ENCODE results near the gene TRAPPC3L.

The TRAPPC3L gene

DNA sequence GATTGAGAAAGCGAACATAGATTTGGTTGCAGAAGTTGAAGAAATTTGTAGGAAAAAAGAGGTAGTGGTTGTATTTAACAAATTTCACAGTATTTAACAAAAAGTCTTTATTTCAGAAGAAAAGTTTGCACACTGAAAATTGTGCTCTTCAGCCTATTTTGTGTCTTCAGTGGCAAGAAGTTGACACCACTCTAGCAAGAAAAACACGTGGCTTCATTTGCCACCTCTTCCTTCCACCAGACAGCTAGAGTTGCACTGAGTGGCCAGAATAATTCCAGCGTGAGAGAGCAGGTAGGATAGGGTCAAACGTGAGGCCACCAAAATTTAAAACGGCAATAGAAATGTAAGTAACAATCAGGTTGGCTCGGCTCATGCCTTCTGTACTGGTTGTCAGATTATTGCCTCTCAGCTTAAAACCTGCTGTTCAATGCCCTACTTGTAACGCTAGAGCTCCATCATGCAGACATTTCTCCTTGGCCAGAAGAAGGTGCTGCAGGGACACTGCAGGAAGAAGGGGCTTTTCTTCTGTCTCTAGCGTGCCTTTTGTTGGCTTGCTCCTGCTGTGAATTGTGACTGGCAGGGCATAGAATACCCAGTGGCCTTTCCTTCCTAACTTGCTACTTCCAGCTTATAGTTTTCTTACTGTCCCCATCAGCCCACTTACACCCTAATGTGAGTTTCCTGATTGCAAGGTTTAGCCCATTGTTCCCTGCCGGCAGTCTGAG is 12.1 kb downstream of the TRAPPC3L start:
- DNase-seq (ENCODE audit: low spot score), result no peak
- POLR2A ChIA-PET (ENCODE audit: low non-redundant PET), result no interaction called here

DNA sequence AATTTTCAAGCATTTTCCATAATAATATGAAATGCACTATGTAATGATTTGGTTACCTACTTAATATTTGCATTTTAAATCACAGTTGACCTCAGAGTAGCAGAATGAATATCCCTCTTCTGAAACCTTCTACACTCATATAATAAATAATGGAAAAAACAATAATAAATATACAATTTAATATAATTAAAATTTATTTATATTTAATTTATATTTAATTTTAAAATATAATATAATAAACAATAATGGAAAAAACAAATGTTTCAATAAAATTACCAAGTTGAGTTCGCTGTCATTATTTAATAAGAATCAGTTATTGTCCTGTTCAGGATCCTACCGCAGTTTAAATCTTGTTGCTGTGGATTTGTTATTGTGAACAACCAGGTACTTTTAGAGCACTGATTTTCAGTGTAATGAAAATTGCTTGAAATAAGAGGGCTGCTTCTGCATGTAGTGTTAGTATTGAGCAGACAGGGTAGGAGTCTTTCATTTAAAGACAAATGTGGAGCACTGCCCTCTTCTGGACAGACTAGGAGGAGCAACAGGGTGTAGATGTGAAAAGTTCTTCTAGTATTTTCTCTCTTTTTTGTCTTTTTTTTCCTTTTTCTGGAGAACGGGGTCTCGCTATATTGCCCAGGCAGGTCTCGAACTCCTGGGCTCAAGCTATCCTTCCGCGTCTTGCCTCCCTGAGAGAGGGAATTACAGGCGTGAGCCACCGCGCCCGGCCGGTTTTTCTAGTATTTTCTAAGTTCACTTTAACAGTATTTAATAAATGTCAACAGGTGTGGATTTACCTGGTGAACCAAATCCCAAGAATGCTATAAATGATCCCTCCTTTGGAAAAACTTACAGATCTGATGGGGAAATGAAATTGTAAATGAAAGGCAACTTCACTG is 13.6 kb downstream of the TRAPPC3L start:
- TF ChIP-seq, protein P1, sequence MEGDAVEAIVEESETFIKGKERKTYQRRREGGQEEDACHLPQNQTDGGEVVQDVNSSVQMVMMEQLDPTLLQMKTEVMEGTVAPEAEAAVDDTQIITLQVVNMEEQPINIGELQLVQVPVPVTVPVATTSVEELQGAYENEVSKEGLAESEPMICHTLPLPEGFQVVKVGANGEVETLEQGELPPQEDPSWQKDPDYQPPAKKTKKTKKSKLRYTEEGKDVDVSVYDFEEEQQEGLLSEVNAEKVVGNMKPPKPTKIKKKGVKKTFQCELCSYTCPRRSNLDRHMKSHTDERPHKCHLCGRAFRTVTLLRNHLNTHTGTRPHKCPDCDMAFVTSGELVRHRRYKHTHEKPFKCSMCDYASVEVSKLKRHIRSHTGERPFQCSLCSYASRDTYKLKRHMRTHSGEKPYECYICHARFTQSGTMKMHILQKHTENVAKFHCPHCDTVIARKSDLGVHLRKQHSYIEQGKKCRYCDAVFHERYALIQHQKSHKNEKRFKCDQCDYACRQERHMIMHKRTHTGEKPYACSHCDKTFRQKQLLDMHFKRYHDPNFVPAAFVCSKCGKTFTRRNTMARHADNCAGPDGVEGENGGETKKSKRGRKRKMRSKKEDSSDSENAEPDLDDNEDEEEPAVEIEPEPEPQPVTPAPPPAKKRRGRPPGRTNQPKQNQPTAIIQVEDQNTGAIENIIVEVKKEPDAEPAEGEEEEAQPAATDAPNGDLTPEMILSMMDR (conservative IDR thresholded peaks at IDR 0.05; ENCODE audit: low read depth), result peak; percentile 64
- no peak overlapping the region for H3K27ac ChIP-seq
- ChIA-PET POLR2A (ENCODE audit: low non-redundant PET) (no interaction called here), CTCF (interaction anchor here (0.6 to 4.0 kb wide), 2 partner anchors 30 to 263 kb away, joined by 3 to 13 read pairs; no protein-coding TSS in a partner anchor)
- DNase-seq (ENCODE audit: low spot score), result peak; percentile 57

More for the DNA sequence above, 12.1 kb downstream of the TRAPPC3L start:
- CTCF ChIA-PET, result interaction anchor here (0.6 to 4.0 kb wide), 4 partner anchors 22 to 265 kb away, joined by 3 to 14 read pairs (median 8); partner anchors contain the start of gene CALHM6
- TF ChIP-seq, protein P1 (conservative IDR thresholded peaks at IDR 0.05; ENCODE audit: low read depth), result no peak
- H3K27ac ChIP-seq, result no peak overlapping the region

DNA sequence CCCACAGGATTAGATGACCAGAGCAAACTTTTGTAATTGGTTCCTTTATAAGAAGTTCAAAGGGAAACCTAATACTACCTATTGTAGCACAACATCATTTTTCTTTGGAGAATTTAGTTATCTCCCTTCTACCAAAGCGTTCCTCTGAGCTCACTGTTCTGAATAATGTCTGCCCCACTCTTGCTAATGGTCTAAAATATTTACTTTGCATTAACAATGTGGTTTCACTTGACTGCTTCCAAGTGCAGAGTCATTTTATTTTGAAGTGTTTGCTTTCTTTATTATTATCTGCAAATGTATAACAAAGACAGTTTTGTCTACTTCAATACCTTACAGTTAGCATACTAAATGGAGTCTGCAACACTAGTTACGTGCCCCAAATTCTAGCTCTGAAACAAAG is 15.0 kb downstream of the TRAPPC3L start:
- TF ChIP-seq, protein P1 (conservative IDR thresholded peaks at IDR 0.05; ENCODE audit: low read depth), result no peak
- POLR2A ChIA-PET (ENCODE audit: low non-redundant PET), result no interaction called here
- no peak for DNase-seq (ENCODE audit: low spot score)
- H3K27ac ChIP-seq, result no peak overlapping the region
- CTCF ChIA-PET, result no interaction called here

DNA sequence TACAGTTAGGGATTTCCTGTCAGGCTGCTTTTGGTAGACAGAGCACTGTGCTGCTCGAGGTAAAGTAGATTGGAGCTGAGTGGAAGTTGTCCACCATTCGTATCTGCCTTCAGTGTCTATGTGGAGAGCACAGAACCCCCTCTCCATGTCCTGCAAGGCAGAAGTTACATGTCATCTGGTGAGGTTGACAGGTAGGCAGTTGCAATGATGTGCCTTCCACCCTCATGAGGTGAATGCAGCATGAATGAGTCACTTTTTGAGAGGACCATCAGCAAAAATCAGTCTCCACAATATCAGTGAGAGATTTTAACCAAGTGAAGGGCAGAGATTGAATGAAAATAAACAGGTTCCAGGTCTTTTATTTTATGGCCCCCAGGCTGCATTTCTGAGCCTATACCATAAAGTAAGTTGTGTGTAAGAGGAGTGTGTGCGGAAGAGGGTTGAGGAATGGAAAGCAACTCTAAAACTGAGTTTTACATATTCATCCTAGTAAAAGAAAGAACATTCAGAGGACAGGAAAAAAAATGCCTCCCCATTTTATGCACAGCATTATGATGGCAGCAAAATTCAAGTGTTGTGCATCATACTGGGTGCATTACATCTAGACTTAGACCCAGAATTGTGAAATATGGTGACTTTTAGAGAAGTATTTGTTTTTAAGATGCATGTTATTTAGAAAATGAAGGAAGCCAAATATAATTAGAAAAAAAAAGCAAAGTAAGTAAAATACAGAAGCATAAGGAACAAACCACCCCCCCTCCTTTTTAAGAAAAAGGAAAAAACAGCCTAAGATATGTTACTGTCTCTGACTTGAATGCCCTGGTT is 15.8 kb downstream of the TRAPPC3L start:
- CTCF ChIA-PET, result no interaction called here
- POLR2A ChIA-PET (ENCODE audit: low non-redundant PET), result no interaction called here
- DNase-seq (ENCODE audit: low spot score), result no peak
- TF ChIP-seq, protein P1 (conservative IDR thresholded peaks at IDR 0.05; ENCODE audit: low read depth), result no peak
- no peak overlapping the region for H3K27ac ChIP-seq

DNA sequence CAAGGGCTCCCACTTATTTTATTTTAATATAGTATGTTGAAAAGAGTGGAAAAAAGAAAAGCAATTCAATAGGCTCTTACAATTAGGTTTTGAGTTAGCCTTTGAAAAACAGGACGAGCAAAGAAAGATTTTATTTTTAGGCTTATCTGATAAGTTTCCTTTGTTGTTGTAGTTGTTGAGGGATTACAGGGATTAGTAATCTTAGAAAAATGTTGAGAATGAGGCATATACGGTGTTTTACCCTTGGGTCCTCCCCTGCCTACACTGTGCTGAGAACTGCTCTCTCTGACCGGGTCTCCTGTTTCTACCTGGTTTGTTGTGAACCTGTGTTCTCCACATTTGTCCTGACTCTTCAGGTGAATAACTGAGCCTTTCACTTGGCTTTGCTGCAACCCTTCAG is 16.7 kb downstream of the TRAPPC3L start:
- POLR2A ChIA-PET (ENCODE audit: low non-redundant PET), result no interaction called here
- DNase-seq (ENCODE audit: low spot score), result no peak
- no peak overlapping the region for H3K27ac ChIP-seq
- CTCF ChIA-PET, result no interaction called here
- TF ChIP-seq, protein P1 (conservative IDR thresholded peaks at IDR 0.05; ENCODE audit: low read depth), result no peak

DNA sequence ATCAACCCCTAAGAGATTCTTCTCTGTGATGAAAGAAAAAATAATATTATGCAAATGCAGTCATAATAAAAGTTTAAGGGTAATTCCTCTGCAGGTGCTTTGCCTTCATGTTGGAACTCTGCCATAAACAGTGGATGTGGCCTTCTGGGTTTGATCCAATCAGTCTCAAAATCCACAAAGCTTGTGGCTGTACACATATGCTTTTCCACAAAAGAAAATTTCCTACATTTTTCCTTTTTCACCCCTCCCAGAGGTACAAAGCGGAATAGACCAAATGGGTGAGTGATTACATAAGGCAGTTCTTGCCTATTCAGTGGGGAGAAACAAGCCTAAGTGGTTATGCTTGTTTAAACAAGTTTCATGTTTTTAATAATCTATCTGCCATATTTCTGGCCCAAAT is 17.4 kb downstream of the TRAPPC3L start:
- no peak for DNase-seq (ENCODE audit: low spot score)
- CTCF ChIA-PET, result no interaction called here
- no peak overlapping the region for H3K27ac ChIP-seq
- TF ChIP-seq, protein P1 (conservative IDR thresholded peaks at IDR 0.05; ENCODE audit: low read depth), result no peak
- POLR2A ChIA-PET (ENCODE audit: low non-redundant PET), result no interaction called here

Data from RWPE1 (cell line).